SIG-M5 (cell line): ENCODE measurements around the gene SUCLG2.

Source experiments
- DNase-seq: peaks from one replicate; lab custom pipeline; 2025; lab: John Stamatoyannopoulos, UW

SUCLG2 gene

DNA sequence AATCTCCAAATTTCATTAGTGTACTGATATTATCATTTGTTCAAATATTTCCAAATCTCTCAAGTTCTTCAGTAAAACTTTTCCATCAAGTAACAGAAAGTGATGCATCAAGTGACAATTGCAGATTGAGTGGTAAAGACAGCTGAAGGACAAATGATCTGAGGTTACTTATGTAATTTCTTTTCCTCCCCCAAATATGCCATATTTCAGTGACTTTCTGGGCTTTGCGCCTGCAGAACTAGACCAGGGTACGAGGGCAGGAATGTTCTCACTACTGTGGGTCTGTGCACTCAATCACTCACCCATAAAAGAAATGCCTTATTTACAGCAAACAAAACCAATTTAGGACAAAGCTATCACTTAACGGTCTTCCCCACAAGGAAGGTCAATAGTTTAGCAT, 4.7 kb downstream of the SUCLG2 start:
- no peak for DNase-seq

DNA sequence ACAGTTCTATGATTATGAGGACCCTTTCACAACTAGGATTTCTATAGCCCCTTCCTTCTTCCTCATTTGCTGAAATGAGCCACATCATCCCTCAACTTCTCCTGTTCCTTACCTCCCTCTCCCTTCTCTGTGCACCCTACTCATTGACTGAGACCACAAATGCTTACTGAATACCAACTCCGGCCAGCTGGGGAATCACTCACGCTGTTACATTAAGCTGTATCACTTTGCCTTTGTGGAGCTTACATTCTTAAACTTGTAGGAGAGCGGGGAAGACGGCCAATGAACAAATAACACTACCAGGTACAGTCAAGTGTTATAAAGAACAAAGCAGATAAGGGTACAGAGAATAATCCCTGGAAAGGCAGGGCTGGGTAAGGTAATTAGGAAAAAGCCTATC, 5.7 kb downstream of the SUCLG2 start:
- DNase-seq: no peak

DNA sequence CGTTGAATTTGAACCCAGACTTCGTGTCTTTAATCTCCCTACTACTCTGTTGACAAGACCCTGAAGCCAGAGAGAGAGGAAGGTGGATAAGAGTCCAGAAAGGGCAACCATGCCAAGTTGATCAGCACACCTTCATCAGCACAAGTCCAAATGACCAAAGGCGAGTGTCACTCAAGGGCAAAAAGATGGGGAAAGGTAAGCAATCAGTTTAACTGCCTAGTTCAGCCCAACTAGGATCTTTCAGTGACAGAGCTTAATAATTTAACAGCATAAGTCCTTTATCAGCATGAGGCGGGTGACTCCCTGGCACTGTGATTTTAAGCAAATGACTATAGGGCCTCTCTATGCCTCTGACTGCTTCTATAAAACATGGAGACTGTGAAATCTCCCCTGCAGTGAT, 6.2 kb downstream of the SUCLG2 start:
- no peak for DNase-seq

DNA sequence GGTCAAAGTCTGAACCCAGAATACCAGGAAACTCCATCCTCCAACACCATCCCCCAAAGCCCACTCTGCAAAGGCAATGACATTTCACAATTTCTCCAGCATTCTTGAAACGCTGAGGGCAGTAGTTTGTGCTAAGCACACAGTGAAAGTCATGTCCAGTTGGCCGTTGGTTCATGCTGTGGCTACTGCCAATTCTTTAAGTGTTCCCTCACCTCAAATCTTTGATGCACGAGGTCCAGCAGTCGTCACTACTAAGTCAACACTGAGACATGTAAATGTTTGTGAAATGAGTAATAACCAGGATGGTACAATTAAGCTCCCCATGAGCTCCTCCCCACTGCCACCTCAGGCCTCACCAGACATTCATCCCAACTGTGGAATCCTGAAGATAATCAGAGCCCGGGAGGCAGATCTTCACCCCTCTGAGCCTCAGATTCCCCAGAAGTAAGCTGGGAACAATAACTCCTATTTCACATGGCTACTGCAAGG, 7.0 kb downstream of the SUCLG2 start:
- DNase-seq: no peak

DNA sequence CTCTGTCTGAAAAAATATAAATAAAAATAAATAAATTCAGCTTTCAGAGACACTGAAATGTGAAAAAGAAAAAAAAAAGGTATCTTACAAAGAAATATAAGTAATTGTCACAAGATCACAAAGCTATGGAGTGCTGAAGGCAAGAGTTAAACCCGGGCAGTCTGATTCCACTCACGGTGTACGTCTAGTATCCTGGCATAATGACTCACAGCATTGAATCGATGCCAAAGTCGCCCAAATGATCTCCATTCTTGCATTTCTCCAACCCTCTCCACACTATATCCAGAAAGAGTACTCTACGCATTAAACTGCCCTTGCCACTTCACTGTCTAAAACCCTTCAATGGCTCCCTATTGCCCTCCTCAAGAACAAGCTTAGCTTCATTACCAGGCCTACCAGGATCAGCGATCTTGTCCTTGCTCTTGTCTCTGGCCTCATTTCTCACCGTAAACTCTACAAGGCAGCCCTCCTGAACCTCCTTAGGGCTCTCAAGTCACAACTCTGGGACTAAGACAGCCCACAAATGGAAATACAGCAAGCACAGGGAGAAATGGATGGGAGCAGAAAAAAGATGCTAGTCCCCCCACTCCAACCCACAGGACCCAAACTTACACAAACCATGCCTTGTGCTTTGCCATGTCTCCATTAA, 7.7 kb downstream of the SUCLG2 start:
- DNase-seq: no peak

DNA sequence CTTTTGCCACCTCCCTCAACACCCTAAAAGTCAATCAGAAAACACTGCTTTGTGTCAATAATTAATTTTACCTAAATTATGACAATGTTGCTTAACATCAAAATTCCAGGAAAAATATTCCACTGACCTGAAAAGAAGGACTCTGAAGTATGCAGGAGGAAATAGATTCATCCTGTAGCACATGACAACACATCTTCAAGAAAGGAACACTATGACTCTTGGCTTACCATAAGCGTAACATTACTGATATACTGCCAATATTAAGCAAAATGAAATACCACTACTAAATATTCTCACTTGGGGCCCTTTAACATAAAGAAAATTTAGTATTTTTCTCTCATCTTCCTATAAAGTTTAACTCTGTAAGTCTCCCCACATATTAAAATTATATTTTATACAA, 9.6 kb downstream of the SUCLG2 start:
- DNase-seq: no peak

DNA sequence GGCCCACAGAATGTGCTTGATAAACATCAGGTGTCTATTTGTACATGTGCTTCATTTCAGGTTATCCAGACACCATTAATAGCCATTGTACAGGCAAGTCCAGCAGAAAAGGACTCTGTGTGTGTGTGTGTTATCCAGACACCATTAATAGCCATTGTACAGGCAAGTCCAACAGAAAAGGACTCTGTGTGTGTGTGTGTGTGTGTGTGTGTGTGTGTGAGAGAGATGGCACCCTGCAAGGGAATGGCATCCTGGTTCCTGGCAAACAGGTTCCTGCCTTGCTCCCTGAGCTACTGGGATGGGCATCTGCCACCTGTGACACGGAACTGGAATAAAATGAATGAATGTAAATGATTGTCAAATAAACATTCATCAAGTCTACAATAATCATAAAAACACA, 11.7 kb downstream of the SUCLG2 start:
- DNase-seq: no peak

DNA sequence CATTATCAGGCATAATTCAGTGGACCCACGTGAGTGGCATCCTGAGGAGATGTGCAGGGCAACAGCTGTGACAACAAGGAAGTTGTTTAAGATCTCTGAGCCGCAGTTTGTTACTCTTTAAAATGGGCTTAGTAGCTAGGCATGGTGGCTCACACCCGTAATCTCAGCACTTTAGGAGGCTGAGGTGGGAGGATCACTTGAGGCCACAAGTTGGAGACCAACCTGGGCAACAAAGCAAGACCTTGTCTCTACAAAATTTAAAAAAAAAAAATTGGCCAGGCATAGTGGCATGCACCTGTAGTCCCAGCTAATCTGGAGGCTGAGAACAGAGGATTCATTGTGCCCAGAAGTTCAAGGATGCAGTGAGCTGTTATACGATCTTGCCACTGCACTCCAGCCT, 12.2 kb downstream of the SUCLG2 start:
- DNase-seq: no peak

DNA sequence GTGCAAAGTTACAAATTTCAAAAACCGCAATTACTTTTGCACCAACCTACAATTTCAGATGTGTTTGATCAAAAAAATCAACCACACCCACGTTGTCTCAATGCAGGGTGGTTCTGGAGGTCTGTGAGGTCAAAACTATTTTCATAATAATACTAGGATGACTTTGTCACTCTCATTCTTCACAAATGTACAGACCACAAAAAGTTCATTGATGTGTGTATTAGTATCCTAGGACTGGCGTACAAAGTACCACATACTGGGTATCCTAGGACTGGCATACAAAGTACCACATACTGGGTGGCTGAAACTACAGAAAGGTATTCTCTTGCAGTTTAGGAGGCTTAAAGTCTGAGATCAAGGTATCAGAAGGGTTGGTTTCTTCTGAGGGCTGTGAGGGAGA, 13.0 kb downstream of the SUCLG2 start:
- no peak for DNase-seq

DNA sequence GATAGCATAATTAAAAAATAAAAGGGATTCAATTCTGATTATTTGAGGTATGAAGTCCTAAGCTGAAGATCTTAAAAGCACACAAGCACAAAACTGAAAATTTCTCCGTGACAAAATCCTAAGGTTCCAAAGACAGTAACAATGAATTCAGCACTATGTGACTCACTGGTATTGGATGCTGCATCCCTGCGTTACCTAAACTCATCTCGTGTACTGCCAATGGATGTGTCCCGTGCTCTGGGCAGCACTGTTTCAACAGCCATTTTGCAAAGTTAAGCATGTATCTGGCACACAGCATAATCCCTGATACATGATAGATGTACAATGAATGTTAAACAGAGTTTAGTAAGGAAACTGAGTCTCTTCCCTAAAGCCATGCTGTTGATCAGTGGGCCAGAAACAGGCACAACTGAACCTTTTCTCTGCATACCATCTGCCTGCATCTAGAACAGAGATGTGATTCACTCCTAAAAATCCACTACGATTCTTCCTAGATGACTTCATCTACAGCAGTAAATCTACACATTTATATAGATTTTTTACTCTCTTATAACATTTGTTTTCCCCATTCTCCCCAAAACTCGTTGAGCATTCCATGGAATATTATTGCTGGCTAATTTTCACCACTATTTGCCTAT, 14.3 kb downstream of the SUCLG2 start:
- no peak for DNase-seq

DNA sequence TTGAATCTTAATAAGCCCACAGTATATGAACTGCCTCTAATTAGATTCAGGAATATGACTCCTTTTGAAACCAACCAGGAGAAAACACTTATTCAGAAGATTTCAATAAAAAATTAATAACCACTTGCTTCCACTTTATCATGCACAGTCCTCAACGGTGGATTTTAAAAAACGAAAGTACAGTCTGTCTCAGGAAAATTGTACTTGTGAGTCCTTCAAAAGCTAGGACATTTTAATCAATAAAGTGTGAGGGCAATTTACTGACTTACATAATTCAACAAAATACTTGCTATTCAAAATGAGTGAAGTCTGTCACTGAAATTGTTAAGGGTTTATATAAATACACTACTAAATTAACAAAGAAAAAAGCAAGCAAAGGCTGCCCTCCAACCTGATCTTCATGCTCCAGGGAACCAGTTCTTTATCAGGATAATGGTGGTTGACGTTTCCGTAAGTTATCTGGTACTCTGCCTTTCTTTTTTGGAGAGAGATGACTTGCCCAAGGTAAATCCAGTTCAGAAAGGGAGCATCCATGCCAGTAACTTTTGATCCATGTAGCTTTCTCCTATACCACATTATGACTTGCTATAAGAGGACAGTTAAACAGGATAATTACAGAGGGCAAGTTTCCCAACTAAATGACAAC, 17.0 kb downstream of the SUCLG2 start:
- DNase-seq: no peak

DNA sequence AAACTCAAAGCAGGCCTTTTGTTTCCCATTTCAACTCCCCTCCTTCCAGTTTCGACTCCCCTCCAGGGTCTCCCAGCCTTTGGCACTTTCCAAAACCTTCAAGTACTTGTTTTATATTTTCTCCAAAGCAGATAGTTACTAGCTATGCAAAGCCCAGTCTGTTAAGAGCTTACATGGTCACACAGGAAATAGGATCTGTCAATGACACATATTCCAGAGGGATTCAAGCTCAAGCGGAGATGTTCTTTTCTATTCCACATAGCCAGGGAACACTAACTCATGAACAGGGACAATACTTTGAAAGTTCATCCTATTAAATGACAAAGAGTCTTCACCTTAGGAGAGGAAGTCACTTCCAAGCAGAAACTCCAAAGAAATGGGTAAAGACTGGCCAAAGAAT, 18.6 kb downstream of the SUCLG2 start:
- DNase-seq: no peak

DNA sequence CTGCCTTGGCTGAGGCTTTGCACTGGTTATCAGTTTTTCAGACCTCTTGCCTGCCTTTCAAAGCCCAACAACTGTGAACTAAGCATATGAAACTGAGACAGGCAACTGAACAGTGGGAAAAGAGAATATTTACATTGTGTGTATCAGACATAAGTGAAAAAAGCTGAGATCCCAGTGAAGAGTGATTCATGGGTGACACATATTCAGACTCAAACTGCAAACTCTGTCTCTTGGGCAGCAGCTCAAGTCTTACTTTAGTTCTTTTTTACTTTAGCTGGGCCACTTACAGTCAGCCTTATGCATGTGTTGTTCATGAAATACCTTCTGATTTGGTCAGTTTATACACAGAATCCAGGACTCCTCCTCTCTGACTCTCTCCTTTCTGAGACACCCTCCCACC, 19.2 kb downstream of the SUCLG2 start:
- DNase-seq: no peak

DNA sequence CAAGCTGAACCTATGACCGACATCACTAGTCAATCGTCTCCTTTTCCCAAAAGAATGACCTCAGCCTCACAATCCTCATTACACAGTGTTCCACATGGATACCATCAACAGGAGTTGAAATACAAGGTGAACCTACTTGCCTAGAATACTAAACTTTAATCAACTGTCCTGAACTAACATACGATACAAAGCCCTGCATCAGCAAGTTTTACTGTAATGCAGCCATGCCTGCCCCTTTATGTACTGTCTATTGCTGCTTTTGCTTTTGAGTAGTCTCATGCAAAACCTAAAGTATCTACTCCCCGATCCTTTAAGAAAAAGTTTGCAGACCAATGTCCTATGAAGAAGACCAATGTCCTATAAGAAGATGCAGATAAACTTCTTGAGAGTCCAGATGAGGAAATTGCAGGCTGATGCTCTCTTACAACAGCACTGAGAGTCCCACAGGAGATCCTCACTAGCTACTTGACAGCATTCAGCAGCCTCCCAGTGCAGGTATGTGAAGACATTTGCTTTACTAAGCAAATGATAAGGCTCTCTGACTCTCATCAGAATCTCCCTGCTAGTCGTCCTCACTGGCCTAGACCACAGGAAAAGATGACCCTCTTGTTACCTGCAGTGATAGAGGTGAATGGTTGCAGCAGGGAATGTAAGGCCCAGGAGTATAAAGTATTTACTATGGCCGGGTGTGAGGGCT, 23.6 kb downstream of the SUCLG2 start:
- no peak for DNase-seq

DNA sequence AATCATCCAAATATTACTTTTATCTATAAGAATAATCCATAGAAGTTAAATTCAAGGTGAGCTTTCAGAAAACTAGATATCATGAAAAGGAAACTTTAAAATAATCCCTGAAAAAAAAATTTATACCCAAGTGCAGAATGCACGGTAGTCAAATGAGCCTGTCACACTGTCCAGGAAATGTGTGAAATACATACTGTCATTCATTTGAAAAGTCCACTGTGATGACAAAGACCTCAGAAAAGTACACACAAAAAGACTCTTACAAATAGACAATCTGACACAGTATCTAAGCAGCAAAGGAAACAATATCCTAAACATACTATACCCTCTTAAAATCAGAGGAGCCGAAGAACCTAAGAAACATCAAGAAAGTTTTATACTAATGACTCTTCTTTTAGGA, 29.7 kb downstream of the SUCLG2 start:
- no peak for DNase-seq

DNA sequence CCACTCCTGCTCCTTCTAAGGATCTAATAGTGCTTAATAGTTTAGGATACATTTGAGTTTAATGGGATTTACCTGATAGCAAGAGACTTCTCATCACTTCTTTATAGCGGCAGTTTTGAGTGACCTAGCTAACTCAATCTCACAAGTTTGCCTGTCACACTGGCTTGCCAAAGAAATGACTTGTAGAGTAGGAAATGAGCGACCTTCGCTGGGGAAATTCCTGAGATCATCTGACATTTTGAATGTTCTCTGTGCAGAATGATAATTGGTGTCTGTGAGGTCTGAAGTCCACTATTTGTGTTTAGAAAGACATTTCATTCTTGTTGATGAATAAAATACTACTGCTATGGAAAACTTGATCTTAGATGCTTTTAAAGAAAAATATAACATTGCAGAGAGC, 30.3 kb downstream of the SUCLG2 start:
- no peak for DNase-seq

DNA sequence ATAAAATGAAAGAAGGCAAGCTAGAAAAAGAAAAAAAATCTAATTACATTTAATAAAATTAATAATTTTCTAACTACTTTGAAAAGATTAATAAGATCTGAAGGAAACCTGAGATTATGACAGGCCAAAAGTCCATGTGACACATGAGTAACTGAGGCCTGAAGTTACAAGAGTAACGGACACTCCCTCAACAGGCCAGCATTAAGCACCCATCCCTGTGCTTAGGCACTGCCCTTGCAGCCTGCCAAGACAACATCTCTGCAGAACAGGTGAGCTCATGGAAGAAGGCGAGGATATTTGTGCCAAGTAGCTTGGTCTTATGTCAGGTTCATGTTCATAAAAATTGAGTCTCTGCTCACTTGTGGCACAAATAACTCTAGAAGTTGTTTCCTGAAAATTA, 31.8 kb downstream of the SUCLG2 start:
- DNase-seq: no peak

DNA sequence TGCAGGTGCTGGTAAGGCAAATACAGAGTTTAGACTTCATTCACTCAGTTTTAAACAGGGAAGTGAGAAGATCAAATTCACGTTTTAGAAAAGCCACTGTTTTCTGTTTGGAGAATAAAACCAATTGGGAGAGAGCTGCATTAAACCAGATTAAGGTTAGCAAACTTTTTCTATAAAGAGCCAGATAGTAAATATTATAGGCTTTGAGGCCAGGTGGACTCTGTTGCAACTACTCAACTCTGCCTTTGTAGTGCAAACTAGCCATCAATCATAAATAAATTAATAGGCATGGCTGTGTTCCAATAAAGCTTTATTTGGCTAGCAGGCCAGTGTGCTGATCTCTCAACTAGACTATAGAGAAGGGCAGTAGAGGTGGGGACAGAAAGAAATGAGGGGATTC, 33.5 kb downstream of the SUCLG2 start:
- DNase-seq: no peak

DNA sequence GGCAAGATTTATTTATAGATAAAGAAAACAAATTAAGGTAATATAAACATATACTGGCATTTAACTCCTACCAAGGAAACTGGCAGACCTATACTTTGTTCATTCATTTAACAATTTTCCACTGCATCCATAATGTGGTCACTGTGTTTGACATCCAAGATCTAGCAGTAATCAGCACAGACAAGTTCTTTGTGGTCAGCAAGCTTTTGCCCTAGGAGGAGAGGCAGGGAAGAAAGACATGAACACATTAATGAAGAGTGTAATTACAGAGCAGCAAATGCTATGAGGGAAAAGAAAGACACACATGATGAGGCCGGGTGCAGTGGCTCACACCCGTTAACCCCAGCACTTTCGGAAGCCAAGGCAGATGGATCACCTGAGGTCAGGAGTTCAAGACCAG, 34.4 kb downstream of the SUCLG2 start:
- no peak for DNase-seq

DNA sequence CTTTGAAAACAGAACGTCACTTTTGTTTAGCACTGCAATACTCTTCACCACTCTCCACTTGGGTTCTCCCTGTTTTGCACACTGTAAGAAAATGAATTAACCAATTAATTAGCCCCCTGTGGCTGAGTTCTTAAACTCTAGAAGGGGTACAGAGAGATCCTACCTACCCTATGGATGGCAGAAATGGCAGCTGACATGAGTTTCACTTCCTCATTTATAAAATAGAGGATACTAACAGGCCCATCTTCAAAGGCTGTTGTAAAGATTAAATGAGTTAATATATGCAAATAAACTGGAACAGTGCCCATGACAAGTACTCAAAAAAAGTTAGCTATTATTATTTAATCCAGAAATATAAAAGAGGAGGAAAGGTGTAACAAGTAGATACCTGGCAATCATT, 36.9 kb downstream of the SUCLG2 start:
- no peak for DNase-seq

DNA sequence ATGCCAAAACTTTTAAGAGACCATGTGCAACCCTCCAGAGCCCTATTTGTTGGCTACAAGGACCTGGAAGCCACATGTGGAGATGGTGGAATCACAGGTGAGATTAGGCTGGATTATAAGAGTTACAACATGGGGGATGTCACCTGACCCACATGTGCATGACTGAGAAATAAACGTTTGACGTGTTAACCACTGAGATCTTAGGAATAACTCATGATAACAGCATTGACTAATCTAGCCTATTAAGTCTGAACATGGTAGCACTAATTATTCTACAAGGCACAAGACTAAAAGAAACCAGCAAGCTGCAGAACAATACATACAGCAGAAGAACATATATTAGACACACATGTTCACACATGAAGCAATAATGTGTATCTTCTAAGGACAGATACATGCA, 38.4 kb downstream of the SUCLG2 start:
- no peak for DNase-seq

DNA sequence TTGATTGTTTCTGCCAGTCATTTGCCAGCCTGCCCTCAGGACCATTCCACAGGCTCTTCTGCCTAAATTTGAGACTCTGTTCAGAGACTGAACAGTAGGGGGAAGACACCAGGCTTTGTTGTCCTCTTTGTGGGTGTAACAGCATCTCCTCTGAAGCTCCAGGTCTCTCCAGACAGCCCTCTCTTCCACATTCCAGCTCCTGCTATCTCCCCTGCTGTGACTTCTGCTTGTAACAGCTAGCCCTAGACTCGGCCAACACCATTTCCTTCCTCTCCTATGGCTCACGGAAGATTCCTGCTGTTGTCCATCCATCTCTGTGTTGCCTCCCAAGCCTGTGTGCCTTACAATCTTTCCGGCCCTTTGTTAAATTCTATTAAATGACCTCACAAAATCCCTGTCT, 40.2 kb downstream of the SUCLG2 start:
- DNase-seq: no peak

DNA sequence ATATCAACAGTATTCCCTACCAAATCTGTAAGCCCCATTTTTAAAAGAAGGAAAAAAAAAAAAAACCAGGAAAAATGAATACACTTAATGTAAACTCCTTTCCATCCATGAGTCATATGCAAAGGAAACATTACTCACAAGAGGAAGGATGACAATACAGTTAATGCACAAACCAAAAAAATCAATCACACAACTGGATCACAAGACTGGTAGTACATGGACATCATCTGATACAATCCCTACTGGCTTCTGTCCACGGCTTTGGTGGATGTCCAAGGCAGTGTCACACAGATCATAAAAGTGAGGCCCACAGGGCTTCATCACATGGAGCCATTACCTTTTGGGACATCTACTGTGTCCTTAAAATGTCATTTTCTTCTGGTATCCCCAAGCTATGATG, 44.0 kb downstream of the SUCLG2 start:
- DNase-seq: no peak
